Stimulated activated CD8-positive, alpha-beta memory T cell treated with anti-CD3 and anti-CD28 coated beads, Interleukin-4, amount 100 ng/mL, for 4 hours (primary cell): ENCODE measurements around the gene THEMIS.
"Not testable (repeated sequence)": the region's sequence is repeated elsewhere in the genome, so short reads cannot be mapped to it uniquely, and the experiment has no call there.

ENCODE experiments used
- DNase-seq, 2 donors: peaks; one replicate each; pipeline ENCODE4 v3.0.0-alpha.2; 2020; ENCODE audit warnings: low read depth in 2 of 2, low spot score in 1 of 2

Gene THEMIS

GRCh38 chr6:127900935-127901334 lies at the start of gene THEMIS:
THEMIS (minus strand) TSS chr6:127901058; CDS start chr6:127900932, 126 bp downstream.
- no peak for DNase-seq

- no peak for DNase-seq
Measured at GRCh38 chr6:127949251-127949650, 48.4 kb upstream of the THEMIS start.

- DNase-seq = no peak
Measured at GRCh38 chr6:127946388-127946787, 45.5 kb upstream of the THEMIS start.

GRCh38 chr6:127945434-127946097 lies 44.7 kb upstream of the THEMIS start:
- no peak for DNase-seq

GRCh38 chr6:127941228-127941627 lies 40.4 kb upstream of the THEMIS start:
- no peak for DNase-seq

- DNase-seq = no peak
Measured at GRCh38 chr6:127939442-127940066, 38.7 kb upstream of the THEMIS start.

GRCh38 chr6:127938701-127939100 lies 37.8 kb upstream of the THEMIS start:
- no peak for DNase-seq

GRCh38 chr6:127937747-127938146 lies 36.9 kb upstream of the THEMIS start:
- no peak for DNase-seq

GRCh38 chr6:127937102-127937501 lies 36.2 kb upstream of the THEMIS start:
- DNase-seq = no peak

GRCh38 chr6:127934956-127935355 lies 34.1 kb upstream of the THEMIS start:
- no peak for DNase-seq

- DNase-seq = no peak
Measured at GRCh38 chr6:127933852-127934840, 33.3 kb upstream of the THEMIS start.

GRCh38 chr6:127933137-127933536 lies 32.3 kb upstream of the THEMIS start:
- DNase-seq = no peak

GRCh38 chr6:127932708-127933107 lies 31.9 kb upstream of the THEMIS start:
- no peak for DNase-seq

- DNase-seq = not testable (repeated sequence)
Measured at GRCh38 chr6:127926441-127926840, 25.6 kb upstream of the THEMIS start.

GRCh38 chr6:127924440-127924839 lies 23.6 kb upstream of the THEMIS start:
- DNase-seq = no peak

- DNase-seq = no peak
Measured at GRCh38 chr6:127924031-127924430, 23.2 kb upstream of the THEMIS start.

GRCh38 chr6:127923135-127923534 lies 22.3 kb upstream of the THEMIS start:
- DNase-seq = no peak

GRCh38 chr6:127921982-127922381 lies 21.1 kb upstream of the THEMIS start:
- DNase-seq = no peak

GRCh38 chr6:127920804-127921203 lies 19.9 kb upstream of the THEMIS start:
- DNase-seq = no peak

- DNase-seq = no peak
Measured at GRCh38 chr6:127918506-127919427, 17.9 kb upstream of the THEMIS start.

- DNase-seq = no peak
Measured at GRCh38 chr6:127917766-127918165, 16.9 kb upstream of the THEMIS start.
